ENCODE data around the gene ATE1.

DNA sequence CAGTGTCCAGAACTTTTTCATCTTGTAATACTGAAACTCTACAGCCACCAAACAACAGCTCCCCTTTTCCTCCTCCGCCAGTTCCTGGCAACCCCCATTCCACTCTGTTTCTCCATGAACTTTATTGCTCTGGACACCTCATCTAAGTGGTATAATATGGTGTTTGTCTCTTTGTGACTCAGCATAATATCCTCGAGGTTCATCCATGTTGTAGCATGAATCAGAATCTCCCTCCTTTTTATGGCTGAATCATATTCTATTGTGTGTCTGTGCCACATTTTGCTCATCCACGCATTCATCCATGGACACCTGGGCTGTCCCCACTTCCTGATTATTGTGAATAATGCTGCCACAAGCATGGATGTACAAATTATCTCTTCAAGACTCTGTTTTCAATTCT, 205.2 kb downstream of the ATE1 start:
- TF ChIP-seq JUND (IDR thresholded peaks at IDR 0.05) (no peak), POLR2AphosphoS5 (IDR thresholded peaks at IDR 0.05; ENCODE audit: low read depth, low read length) (no peak), YY1 (IDR thresholded peaks at IDR 0.05; ENCODE audit: extremely low read depth, insufficient replicate concordance, low read depth, low read length) (no peak), EGR1 (IDR thresholded peaks at IDR 0.05; ENCODE audit: low read depth) (no peak), POLR2A (IDR thresholded peaks at IDR 0.05; ENCODE audit: borderline replicate concordance, extremely low read depth, insufficient read depth, insufficient read length) (no peak)
- TF ChIP-seq, protein P1, sequence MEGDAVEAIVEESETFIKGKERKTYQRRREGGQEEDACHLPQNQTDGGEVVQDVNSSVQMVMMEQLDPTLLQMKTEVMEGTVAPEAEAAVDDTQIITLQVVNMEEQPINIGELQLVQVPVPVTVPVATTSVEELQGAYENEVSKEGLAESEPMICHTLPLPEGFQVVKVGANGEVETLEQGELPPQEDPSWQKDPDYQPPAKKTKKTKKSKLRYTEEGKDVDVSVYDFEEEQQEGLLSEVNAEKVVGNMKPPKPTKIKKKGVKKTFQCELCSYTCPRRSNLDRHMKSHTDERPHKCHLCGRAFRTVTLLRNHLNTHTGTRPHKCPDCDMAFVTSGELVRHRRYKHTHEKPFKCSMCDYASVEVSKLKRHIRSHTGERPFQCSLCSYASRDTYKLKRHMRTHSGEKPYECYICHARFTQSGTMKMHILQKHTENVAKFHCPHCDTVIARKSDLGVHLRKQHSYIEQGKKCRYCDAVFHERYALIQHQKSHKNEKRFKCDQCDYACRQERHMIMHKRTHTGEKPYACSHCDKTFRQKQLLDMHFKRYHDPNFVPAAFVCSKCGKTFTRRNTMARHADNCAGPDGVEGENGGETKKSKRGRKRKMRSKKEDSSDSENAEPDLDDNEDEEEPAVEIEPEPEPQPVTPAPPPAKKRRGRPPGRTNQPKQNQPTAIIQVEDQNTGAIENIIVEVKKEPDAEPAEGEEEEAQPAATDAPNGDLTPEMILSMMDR (IDR thresholded peaks at IDR 0.05 in 2 of 3, conservative IDR thresholded peaks at IDR 0.05 in 1 of 3; ENCODE audit: borderline replicate concordance in 1 of 3, insufficient read depth in 1 of 3, low read depth in 2 of 3, low read length in 2 of 3) = no peak

Measured in HCT116 (cell line).